ENCODE measurements around the gene KIF11.

DNA sequence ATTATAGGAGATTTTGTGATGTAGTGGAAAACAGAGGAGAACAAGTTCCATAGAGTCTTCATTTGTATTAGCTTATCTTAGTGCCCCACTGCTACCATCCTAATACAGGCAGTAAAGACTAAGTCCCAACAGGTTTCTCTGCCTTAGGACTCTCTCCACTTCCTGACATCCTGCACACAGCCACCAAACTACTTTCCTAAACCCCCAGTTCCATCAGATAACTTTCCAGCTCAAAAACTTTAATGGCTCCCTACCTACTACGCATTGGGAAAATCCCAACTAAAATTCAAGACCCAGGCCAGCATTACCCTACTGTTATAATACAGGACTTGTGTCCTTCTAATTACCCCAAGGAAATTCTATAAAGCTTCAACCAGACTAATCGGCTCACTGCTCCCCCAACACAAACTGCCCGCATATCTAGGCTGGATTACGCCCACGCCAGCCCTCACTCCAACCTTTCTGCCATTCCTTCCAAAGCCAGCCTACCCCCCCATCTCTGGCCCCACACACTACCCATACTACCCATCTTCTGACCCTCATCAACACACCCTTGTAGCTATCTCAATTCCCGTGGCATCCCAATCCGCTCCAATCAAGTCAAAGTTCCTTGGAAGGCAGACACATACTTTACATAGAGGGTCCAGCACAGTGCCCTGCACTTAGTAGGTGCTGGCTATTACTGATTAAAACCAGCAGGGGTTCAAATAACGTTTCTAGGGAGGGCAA is 20.4 kb upstream of the KIF11 start:
- no peak for TF ChIP-seq CTCF (conservative IDR thresholded peaks at IDR 0.05; ENCODE audit: low read depth in 2 of 2)
- no peak for TF ChIP-seq EZH2 (IDR thresholded peaks at IDR 0.05; ENCODE audit: low read depth, unreplicated experiment)
- TF ChIP-seq REST (IDR thresholded peaks at IDR 0.05; ENCODE audit: unreplicated experiment) = no peak
- no peak for TF ChIP-seq POLR2AphosphoS5 (IDR thresholded peaks at IDR 0.05; ENCODE audit: low read depth)
- TF ChIP-seq, protein P1, sequence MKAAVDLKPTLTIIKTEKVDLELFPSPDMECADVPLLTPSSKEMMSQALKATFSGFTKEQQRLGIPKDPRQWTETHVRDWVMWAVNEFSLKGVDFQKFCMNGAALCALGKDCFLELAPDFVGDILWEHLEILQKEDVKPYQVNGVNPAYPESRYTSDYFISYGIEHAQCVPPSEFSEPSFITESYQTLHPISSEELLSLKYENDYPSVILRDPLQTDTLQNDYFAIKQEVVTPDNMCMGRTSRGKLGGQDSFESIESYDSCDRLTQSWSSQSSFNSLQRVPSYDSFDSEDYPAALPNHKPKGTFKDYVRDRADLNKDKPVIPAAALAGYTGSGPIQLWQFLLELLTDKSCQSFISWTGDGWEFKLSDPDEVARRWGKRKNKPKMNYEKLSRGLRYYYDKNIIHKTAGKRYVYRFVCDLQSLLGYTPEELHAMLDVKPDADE (IDR thresholded peaks at IDR 0.05) = no peak
- TF ChIP-seq ZNF462 (CRISPR knock-in tag; IDR thresholded peaks at IDR 0.05) = no peak
- no peak for TF ChIP-seq EZH2phosphoT487 (IDR thresholded peaks at IDR 0.05; ENCODE audit: unreplicated experiment)
- no peak for TF ChIP-seq CREB1 (CRISPR knock-in tag; IDR thresholded peaks at IDR 0.05; ENCODE audit: low read depth)

All from GM23338 (cell line).